Loucy (cell line): ENCODE results near the gene COQ5.

Source experiments
- H2AFZ ChIP-seq: fragments of 200-600 bp; sonication (generic); 2 replicates; pipeline ENCODE4 v1.6.0; 2016; ENCODE audit warnings: antibody characterized with exemption, mild to moderate bottlenecking, low read length, moderate library complexity
- H3F3A ChIP-seq: fragments of 200-600 bp; 2 replicates; pipeline ENCODE4 v1.6.0; 2016; ENCODE audit warnings: antibody characterized with exemption, low read depth, mild to moderate bottlenecking
- H3K27me3 ChIP-seq: fragments of 200-600 bp; sonication (generic); 2 replicates; pipeline ENCODE4 v1.6.1; 2014; ENCODE audit warnings: low read length, mild to moderate bottlenecking; ENCODE audit not compliant: insufficient read depth, poor library complexity, severe bottlenecking
- H3K36me3 ChIP-seq: fragments of 200-600 bp; sonication (generic); 2 replicates; pipeline ENCODE4 v1.6.1; 2016; ENCODE audit warnings: low read length; ENCODE audit not compliant: insufficient read depth
- H3K4me1 ChIP-seq: fragments of 200-600 bp; sonication (generic); 2 replicates; pipeline ENCODE4 v1.5.1; 2014; ENCODE audit warnings: low read length, mild to moderate bottlenecking; ENCODE audit not compliant: insufficient read depth, poor library complexity, severe bottlenecking
- H3K4me2 ChIP-seq: fragments of 200-600 bp; sonication (generic); 2 replicates; pipeline ENCODE4 v1.6.0; 2014; ENCODE audit warnings: antibody characterized with exemption, low read length, low read depth, mild to moderate bottlenecking; ENCODE audit not compliant: poor library complexity, severe bottlenecking
- H3K4me3 ChIP-seq: fragments of 200-600 bp; sonication (generic); 2 replicates; pipeline ENCODE4 v1.5.1; 2014; ENCODE audit warnings: low read length, mild to moderate bottlenecking, mixed read lengths; ENCODE audit not compliant: poor library complexity, severe bottlenecking
- H3K79me2 ChIP-seq: fragments of 200-600 bp; sonication (generic); 2 replicates; pipeline ENCODE4 v1.6.1; 2014; ENCODE audit warnings: low read length; ENCODE audit not compliant: insufficient read depth
- H3K9ac ChIP-seq: fragments of 200-600 bp; sonication (generic); 2 replicates; pipeline ENCODE4 v1.6.0; 2014; ENCODE audit warnings: mild to moderate bottlenecking, low read depth, low read length, moderate library complexity; ENCODE audit not compliant: poor library complexity, severe bottlenecking
- H3K9me2 ChIP-seq: fragments of 200-600 bp; sonication (generic); replicated peaks from 2 replicates; pipeline ENCODE4 v1.6.1; 2016; ENCODE audit warnings: low read depth, low read length, mixed read lengths
- H3K9me3 ChIP-seq: fragments of 200-600 bp; sonication (generic); 2 replicates; pipeline ENCODE4 v1.6.1; 2014; ENCODE audit warnings: mild to moderate bottlenecking, antibody characterized with exemption, low read length, low read depth; ENCODE audit not compliant: insufficient read depth
- H4K20me1 ChIP-seq: fragments of 200-600 bp; sonication (generic); 2 replicates; pipeline ENCODE4 v1.6.0; 2014; ENCODE audit warnings: antibody characterized with exemption, low read length, mild to moderate bottlenecking; ENCODE audit not compliant: insufficient read depth, poor library complexity, severe bottlenecking
- CTCF ChIP-seq: fragments of 200-600 bp; sonication (generic); conservative IDR thresholded peaks from 2 replicates; pipeline ENCODE4 v1.5.1; 2014; ENCODE audit warnings: mild to moderate bottlenecking, antibody characterized with exemption, low read length
- EZH2phosphoT487 ChIP-seq: fragments of 200-600 bp; IDR thresholded peaks from 2 replicates; pipeline ENCODE4 v1.6.1; 2018; ENCODE audit warnings: antibody characterized with exemption, mild to moderate bottlenecking, moderate library complexity, borderline replicate concordance

The COQ5 gene

GRCh38 chr12:120490833-120491512 lies 38.0 kb downstream of the COQ5 start:
- H3K9me2 ChIP-seq = no peaks in the 10 kb centered on the region
- H3K4me2 ChIP-seq = no peak overlapping the region
- no peak overlapping the region for H2AFZ ChIP-seq
- no peak overlapping the region for H3K4me3 ChIP-seq
- H3K27me3 ChIP-seq = no peaks in the 10 kb centered on the region
- H3F3A ChIP-seq = no peaks in the 10 kb centered on the region
- peaks cover 10% of the 10 kb centered on the region for H3K4me1 ChIP-seq
- H3K9me3 ChIP-seq = no peaks in the 10 kb centered on the region
- TF ChIP-seq CTCF (no peak), EZH2phosphoT487 (no peak)
- no peaks in the 10 kb centered on the region for H4K20me1 ChIP-seq
- peaks cover under 1% of the 10 kb centered on the region; the same call in 1 of the 2 replicates for H3K79me2 ChIP-seq
- H3K36me3 ChIP-seq = no peaks in the 10 kb centered on the region
- H3K9ac ChIP-seq = no peak overlapping the region

GRCh38 chr12:120490325-120490724 lies 38.6 kb downstream of the COQ5 start:
- no peaks in the 10 kb centered on the region for H3K36me3 ChIP-seq
- no peak overlapping the region for H3K4me3 ChIP-seq
- no peaks in the 10 kb centered on the region for H4K20me1 ChIP-seq
- no peak overlapping the region for H2AFZ ChIP-seq
- H3K27me3 ChIP-seq = no peaks in the 10 kb centered on the region
- no peaks in the 10 kb centered on the region for H3F3A ChIP-seq
- TF ChIP-seq EZH2phosphoT487 = no peak
- no peak for TF ChIP-seq CTCF
- no peaks in the 10 kb centered on the region for H3K9me3 ChIP-seq
- peaks cover 9% of the 10 kb centered on the region for H3K4me1 ChIP-seq
- no peaks in the 10 kb centered on the region for H3K79me2 ChIP-seq
- H3K4me2 ChIP-seq = no peak overlapping the region
- H3K9ac ChIP-seq = no peak overlapping the region
- H3K9me2 ChIP-seq = no peaks in the 10 kb centered on the region

DNA sequence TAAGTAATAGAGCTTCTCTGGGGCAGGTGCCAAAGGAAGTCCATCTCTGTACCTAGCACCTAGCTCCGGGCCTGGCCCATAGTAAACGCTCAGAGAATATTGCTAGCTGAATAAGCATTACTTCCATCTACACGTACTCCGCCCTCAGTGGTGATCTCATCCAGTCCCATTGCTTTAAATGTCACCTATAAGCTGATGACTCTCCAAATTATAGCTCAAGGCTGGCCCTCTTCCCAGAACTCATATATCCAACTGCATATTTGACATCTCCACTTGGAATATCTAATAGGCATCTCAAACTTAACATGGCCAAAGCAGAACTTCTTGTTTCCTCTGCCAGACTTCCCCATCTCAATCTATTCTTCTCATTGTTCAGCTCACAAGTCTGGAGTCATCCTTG lies 39.9 kb downstream of the COQ5 start:
- Histone ChIP-seq H2AFZ (no peak overlapping the region), H3K4me2 (no peak overlapping the region), H3K9me2 (no peaks in the 10 kb centered on the region), H3K4me1 (peaks cover 4% of the 10 kb centered on the region), H4K20me1 (no peaks in the 10 kb centered on the region), H3K27me3 (no peaks in the 10 kb centered on the region), H3K4me3 (no peak overlapping the region), H3K36me3 (no peaks in the 10 kb centered on the region), H3F3A (no peaks in the 10 kb centered on the region), H3K79me2 (no peaks in the 10 kb centered on the region), H3K9ac (no peak overlapping the region), H3K9me3 (no peaks in the 10 kb centered on the region)
- TF ChIP-seq EZH2phosphoT487 (no peak), CTCF (no peak)
